Large intestine (tissue), 3 donors: Measurements from ENCODE around the gene NAMPT. TPM values are rescaled to one million over a fixed set of nuclear protein-coding genes. Genes with fewer than 3 reads are reported as not detected.
"Not testable (repeated sequence)": the region's sequence is repeated elsewhere in the genome, so short reads cannot be mapped to it uniquely, and the experiment has no call there.

Experiments used
- DNase-seq, 2 donors: peaks; one replicate each; pipeline versions ENCODE4 v3.0.0 to v3.0.0-alpha.2; 2013
- H3K27ac ChIP-seq: one replicate; pipeline ENCODE4 v1.5.1; 2013; ENCODE audit warnings: low read length
- H3K27me3 ChIP-seq: 2 replicates; pipeline ENCODE4 v1.6.1; 2013; ENCODE audit warnings: low read length; ENCODE audit not compliant: control insufficient read depth, insufficient read depth
- H3K36me3 ChIP-seq: 2 replicates; pipeline ENCODE4 v1.6.1; 2013; ENCODE audit warnings: low read length; ENCODE audit not compliant: control insufficient read depth, insufficient read depth
- H3K4me1 ChIP-seq: one replicate; pipeline ENCODE4 v1.6.1; 2013; ENCODE audit warnings: low read length; ENCODE audit not compliant: control insufficient read depth, insufficient read depth
- H3K4me3 ChIP-seq: one replicate; pipeline ENCODE4 v1.5.1; 2013; ENCODE audit warnings: low read length
- H3K9me3 ChIP-seq: one replicate; pipeline ENCODE4 v1.6.1; 2013; ENCODE audit warnings: mild to moderate bottlenecking, low read depth, low read length, moderate library complexity; ENCODE audit not compliant: control insufficient read depth
- WGBS: methylation state at CpG from one replicate; pipeline ENCODE4 v1.1.5; 2013; ENCODE audit warnings: low lambda C conversion rate; ENCODE audit not compliant: insufficient coverage; 5-methylcytosine and 5-hydroxymethylcytosine counted together
- polyA plus RNA-seq: library from polyadenylated mRNA; unstranded; fragments of 120-200 nt; gene quantifications from one replicate; pipeline ENCODE4 v1.2.1, GENCODE V29; 2013

Gene NAMPT
- polyA plus RNA-seq, 1 donor = 111 TPM

DNA sequence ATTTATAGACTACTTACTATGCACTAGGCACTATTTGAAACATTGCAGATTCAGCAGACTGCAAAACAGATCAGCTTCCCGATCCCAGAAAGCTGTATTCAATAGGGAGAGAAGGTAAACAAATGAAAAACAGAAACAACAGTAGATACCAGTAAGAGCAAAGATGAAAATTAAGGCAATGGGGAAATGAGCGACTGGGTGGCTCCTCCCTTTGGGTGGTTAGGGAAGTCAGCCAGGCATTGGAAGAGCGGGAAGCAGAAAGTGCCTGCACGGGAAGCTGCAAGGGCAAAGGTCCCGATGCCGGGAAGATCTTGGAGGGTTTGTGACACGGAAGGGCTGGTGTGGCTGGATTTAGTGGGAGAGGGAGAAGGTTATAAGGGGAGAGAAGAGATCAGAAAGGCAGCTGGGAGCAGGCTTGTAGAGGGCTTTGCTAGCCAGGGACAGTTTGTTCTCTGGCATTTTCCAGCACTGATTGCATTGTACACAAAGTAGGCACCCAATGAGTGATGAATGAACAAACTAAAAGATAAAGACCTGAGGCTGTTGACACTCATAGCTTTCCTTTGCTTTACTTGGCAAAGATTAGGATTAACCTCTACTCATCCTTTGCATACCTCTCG, 67.8 kb downstream of the NAMPT start:
- Histone ChIP-seq H3K4me3 (no peak overlapping the region), H3K27ac (no peak overlapping the region)
- 20% methylated on average over 7 of the region's 8 CpGs for WGBS

DNA sequence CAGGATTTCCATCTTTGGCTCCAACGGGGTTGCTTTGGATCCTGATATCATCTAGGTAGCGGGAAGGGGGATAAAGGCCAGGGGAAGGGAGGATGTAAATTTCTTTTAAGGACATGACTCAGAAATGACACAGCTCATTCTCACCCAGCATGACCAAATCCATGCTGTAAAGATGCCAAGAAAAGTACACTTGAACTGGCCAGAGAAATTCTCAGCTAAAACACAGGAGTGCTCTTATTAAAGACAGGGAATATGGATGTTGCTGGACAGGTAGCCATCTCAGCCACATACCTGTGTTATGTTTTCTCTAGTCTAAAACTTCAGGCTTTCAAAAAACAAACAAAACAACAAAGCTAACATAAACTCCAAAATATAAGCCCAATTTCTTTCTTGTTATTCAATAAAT, 68.3 kb downstream of the NAMPT start:
- Histone ChIP-seq H3K9me3 (no peaks in the 10 kb centered on the region), H3K4me1 (peaks cover 11% of the 10 kb centered on the region), H3K27ac (no peak overlapping the region), H3K4me3 (no peak overlapping the region), H3K27me3 (no peaks in the 10 kb centered on the region), H3K36me3 (no peaks in the 10 kb centered on the region)
- WGBS = 80% methylated on average over 1 of the region's 2 CpGs
- DNase-seq = no peak

More for the DNA sequence above, 67.8 kb downstream of the NAMPT start:
- Histone ChIP-seq H3K36me3 (no peaks in the 10 kb centered on the region), H3K27me3 (no peaks in the 10 kb centered on the region), H3K4me1 (peaks cover 11% of the 10 kb centered on the region), H3K9me3 (no peaks in the 10 kb centered on the region)
- DNase-seq = peak in 1 of 2 donors; percentile 75

DNA sequence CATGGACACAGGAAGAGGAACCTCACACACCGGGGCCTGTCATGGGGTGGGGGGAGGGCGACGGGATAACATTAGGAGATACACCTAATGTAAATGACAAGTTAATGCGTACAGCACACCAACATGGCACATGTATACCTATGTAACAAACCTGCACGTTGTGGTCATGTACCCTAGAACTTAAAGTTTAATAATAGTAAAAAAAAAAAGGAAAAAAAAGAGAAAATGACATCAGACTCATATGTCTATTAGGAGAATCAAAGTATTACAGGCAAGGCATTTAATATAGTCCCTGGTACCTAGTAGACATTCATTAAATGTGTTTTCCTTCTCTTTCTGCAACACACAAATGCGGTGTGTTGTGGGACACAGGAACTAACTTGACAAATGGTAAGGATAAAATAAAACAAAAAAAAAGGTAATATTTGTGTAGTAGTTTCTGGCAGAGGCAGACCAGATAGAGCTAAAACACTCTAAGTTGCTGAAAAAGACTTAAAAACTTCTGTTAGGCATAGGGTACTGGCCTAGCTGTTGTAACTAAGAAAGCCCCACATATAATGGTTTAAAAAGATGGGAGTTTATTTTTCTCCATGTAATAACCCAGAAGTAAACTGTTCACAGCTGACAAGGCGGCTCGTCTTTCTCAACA, 68.8 kb downstream of the NAMPT start:
- Histone ChIP-seq H3K27me3 (no peaks in the 10 kb centered on the region), H3K27ac (no peak overlapping the region), H3K36me3 (no peaks in the 10 kb centered on the region), H3K9me3 (no peaks in the 10 kb centered on the region), H3K4me1 (peaks cover 11% of the 10 kb centered on the region), H3K4me3 (no peak overlapping the region)
- WGBS = 100% methylated on average over 1 of the region's 8 CpGs
- DNase-seq = no peak

DNA sequence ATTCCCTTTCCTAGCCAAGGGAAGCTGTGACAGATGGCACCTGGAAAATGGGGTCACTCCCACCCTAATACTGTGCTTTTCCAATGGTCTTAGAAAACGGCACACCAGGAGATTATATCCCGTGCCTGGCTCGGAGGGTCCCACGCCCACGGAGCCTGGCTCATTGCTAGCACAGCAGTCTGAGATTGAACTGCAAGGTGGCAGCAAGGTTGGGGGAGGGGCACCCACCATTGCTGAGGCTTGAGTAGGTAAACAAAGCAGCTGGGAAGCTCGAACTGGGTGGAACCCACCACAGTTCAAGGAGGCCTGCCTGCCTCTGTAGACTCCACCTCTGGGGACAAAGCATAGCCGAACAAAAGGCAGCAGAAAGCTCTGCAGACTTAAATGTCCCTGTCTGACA, 75.8 kb downstream of the NAMPT start:
- DNase-seq, H3K27me3 ChIP-seq, H3K9me3 ChIP-seq, H3K36me3 ChIP-seq, H3K4me1 ChIP-seq, H3K27ac ChIP-seq, H3K4me3 ChIP-seq: not testable (repeated sequence)
- no CpG with 5 or more reads among the region's 7 CpGs for WGBS

DNA sequence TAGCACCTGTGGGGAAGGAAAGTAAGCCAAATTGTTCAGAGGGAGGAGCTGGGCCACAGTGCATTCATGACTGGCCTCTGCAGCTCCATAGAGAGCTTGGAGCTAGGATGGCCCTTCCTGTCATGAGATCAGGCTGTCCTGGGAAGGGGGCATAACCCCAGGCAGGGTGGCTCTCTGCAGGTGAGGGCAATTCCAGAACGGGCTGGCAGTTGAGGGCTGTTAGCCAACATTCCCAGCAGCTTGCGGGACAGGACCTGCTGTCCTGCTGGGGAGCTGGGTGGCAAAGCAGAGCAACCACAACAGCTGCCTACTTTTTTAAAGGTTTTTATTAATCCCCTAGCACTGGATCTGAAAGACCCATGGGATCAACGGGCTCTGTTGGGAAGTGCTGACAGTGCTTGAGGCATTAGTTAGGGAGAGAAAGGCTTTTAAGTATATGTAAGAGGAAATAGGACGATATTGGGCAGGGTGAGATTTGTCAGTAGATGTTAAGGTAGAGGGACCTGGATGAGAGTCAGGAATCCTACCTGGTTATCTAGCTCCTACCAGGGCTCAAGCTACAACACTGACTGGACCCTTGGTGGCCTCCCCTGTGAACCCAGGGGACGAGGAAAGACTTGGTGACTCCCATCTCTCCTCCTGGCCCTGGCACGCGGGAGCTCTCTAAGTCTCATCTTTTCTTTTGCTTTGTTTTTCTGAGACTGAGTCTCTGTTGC, 77.8 kb downstream of the NAMPT start:
- Histone ChIP-seq H3K9me3 (no peaks in the 10 kb centered on the region), H3K4me1 (no peaks in the 10 kb centered on the region), H3K27me3 (no peaks in the 10 kb centered on the region), H3K4me3 (no peak overlapping the region), H3K27ac (no peak overlapping the region), H3K36me3 (no peaks in the 10 kb centered on the region)
- 89% methylated on average over 3 of the region's 7 CpGs for WGBS
- no peak for DNase-seq

DNA sequence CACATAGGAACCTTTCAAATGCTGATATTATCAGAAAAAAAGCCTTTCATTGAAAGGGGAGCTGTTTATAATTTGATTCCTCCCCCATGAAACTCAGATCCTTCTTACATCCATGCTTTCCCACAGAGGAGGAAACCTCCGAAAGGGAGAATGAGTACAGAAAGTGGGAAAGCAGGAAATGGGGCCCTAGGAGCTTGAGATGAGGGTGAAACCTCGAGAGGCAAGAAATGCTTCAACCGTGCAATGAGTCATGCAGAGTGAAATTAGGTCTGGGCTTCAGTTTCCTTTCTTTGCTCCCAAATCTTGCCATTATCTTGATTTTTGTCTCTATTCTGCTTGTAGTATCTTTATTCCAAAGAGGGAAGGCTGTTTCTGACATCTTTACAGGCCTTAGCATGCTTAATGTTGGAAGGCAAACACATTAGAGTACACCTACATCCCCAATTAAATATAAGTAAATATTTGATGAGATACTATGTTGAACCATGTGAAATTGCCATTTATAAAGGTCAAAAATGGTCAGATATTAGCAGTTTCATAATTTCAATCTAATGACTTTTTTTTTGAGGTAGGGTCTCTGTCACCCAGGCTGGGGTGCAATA, 79.1 kb downstream of the NAMPT start:
- Histone ChIP-seq H3K27me3 (no peaks in the 10 kb centered on the region), H3K36me3 (no peaks in the 10 kb centered on the region), H3K9me3 (no peaks in the 10 kb centered on the region), H3K4me1 (no peaks in the 10 kb centered on the region), H3K27ac (no peak overlapping the region), H3K4me3 (no peak overlapping the region)
- WGBS = 71% methylated on average over 2 of the region's 3 CpGs
- no peak for DNase-seq

DNA sequence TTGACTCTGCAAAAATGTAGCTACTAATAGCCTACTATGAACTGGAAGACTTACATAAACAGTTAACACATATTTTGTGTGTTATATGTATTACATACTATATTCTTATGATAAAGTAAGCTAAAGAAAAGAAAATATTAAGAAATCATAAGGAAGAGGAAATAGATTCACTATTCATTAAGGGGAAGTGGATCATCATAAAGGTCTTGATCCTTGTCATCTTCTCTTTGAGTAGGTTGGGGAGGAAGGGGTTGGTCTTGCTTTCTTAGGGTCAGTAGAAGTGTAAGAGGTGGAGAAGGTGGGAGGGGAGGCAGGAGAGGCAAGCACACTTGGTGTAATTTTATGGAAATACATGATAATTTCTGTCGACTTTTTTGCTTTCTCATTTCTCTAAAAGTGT, 81.3 kb downstream of the NAMPT start:
- H3K9me3 ChIP-seq = no peaks in the 10 kb centered on the region
- 100% methylated on average over 1 of the region's 1 CpG for WGBS
- no peaks in the 10 kb centered on the region for H3K36me3 ChIP-seq
- H3K27me3 ChIP-seq = no peaks in the 10 kb centered on the region
- no peak for DNase-seq
- no peaks in the 10 kb centered on the region for H3K4me1 ChIP-seq
- H3K27ac ChIP-seq = no peak overlapping the region
- H3K4me3 ChIP-seq = no peak overlapping the region

DNA sequence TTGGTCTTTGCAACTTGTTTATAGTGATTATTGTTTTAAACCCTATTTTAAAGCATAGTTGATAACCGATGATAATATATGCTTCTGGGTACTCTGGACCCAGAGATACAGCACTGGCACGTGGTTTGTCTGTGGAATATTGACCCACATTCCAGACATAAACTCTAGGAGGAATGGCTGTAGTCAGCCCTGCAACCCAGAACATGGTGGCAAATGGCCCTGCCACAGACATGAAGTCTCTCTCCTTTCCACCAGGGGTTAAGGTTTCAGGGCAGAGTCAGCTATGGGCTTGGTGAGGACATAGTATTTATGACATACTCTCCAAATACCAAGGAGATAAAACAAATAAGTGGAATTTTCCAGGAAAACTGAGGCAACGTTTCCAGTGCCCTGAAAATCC, 83.6 kb downstream of the NAMPT start:
- Histone ChIP-seq H3K27me3 (no peaks in the 10 kb centered on the region), H3K4me1 (no peaks in the 10 kb centered on the region), H3K4me3 (no peak overlapping the region), H3K27ac (peak overlapping the region; percentile 32), H3K9me3 (no peaks in the 10 kb centered on the region), H3K36me3 (no peaks in the 10 kb centered on the region)
- WGBS = no CpG with 5 or more reads among the region's 3 CpGs
- peak; percentile 58 to 75 for DNase-seq

DNA sequence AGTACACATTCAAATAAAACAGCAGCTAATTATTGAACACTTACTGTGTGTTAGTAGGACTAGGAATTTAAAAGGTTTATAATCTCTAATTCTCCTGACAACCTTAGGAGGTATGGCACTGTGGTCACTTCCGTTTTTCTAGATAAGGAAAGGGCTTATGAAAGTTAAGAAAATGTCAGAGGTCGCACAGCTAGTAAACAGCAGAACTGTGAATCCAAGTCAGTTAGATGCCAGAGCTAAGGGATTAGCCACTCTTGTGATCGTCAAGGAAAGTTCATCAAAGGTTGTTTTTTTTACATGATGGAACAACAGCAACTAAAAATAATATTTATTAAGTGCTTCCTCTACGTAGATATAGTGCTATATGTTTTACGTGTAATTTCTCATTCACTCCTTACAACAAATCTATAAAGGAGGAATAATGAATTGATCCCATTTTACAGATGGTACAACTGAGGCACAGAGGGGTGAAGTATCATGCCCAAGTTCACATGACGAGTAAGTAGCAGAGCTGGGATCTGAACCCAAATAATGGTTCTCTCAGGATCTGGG, 84.9 kb downstream of the NAMPT start:
- Histone ChIP-seq H3K9me3 (no peaks in the 10 kb centered on the region), H3K27ac (no peak overlapping the region), H3K27me3 (no peaks in the 10 kb centered on the region), H3K4me3 (no peak overlapping the region), H3K36me3 (no peaks in the 10 kb centered on the region), H3K4me1 (no peaks in the 10 kb centered on the region)
- DNase-seq = no peak
- WGBS = 66% methylated on average over 3 of the region's 6 CpGs

DNA sequence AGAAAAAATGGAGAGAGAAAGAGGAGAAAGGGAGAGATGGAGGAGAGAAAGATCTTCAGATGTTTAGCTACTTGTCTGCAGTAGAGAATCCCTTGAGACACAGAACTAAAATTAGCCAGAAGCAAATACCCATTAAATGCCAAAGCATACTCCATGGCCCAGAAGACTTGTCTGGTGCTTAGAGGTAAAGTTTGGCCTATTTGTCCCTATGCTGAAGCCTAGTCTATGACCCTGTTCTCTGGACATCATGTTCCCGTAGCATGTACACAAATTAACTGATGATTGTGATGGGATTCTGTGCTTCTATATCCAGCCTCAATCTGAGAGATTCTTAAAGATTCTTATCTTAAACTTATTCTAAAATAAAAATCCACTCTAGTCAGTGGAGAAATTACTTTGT, 85.8 kb downstream of the NAMPT start:
- no peak overlapping the region for H3K27ac ChIP-seq

More for the DNA sequence above, 85.8 kb downstream of the NAMPT start:
- DNase-seq = no peak
- H3K9me3 ChIP-seq = no peaks in the 10 kb centered on the region
- H3K36me3 ChIP-seq = no peaks in the 10 kb centered on the region
- no peak overlapping the region for H3K4me3 ChIP-seq
- WGBS = no CpG with 5 or more reads among the region's 1 CpG
- no peaks in the 10 kb centered on the region for H3K27me3 ChIP-seq
- H3K4me1 ChIP-seq = no peaks in the 10 kb centered on the region
